AG09309 (cell line): ENCODE data around the gene DDAH1.

Experiments
- DNase-seq: peaks from one replicate; pipeline ENCODE4 v3.0.0-alpha.2; 2010; ENCODE audit warnings: low read depth
- H3K4me3 ChIP-seq: 2 replicates; pipeline ENCODE4 v1.5.1; 2011; ENCODE audit warnings: mild to moderate bottlenecking, low read depth, low read length, moderate library complexity; ENCODE audit not compliant: control insufficient read depth
- CTCF ChIP-seq: IDR thresholded peaks from 2 replicates; pipeline ENCODE4 v1.5.1; 2011; ENCODE audit warnings: mild to moderate bottlenecking, low read depth, low read length, inconsistent platforms; ENCODE audit not compliant: insufficient read depth, control insufficient read depth; ENCODE audit errors: missing control alignments

DDAH1 gene

GRCh38 chr1:85325920-85326319, 139.0 kb downstream of the DDAH1 start:
- H3K4me3 ChIP-seq = no peak overlapping the region
- DNase-seq = no peak

GRCh38 chr1:85323770-85324169, 141.2 kb downstream of the DDAH1 start:
- no peak for TF ChIP-seq CTCF
- DNase-seq = no peak
- no peak overlapping the region for H3K4me3 ChIP-seq

More at GRCh38 chr1:85325920-85326319, 139.0 kb downstream of the DDAH1 start:
- no peak for TF ChIP-seq CTCF

- H3K4me3 ChIP-seq = no peak overlapping the region
- DNase-seq = no peak
- no peak for TF ChIP-seq CTCF
Observed at GRCh38 chr1:85322655-85323054, 142.3 kb downstream of the DDAH1 start.

- no peak for TF ChIP-seq CTCF
- DNase-seq = no peak
- H3K4me3 ChIP-seq = no peak overlapping the region
Observed at GRCh38 chr1:85321237-85321964, 143.6 kb downstream of the DDAH1 start.

- no peak overlapping the region for H3K4me3 ChIP-seq
- DNase-seq = no peak
- no peak for TF ChIP-seq CTCF
Observed at GRCh38 chr1:85320371-85321131, 144.4 kb downstream of the DDAH1 start.

- no peak for DNase-seq
- H3K4me3 ChIP-seq = no peak overlapping the region
- TF ChIP-seq CTCF = no peak
Observed at GRCh38 chr1:85319931-85320330, 145.0 kb downstream of the DDAH1 start.
